ENCODE results near the gene EEPD1. TPM values are rescaled to one million over a fixed set of nuclear protein-coding genes. Genes with fewer than 3 reads are reported as not detected.

EEPD1 gene
- total RNA-seq, 4 donors from 2014 or later, result 19.8 to 46.3 (median 29.3) TPM

GRCh38 chr7:36205803-36206202 lies 52.7 kb downstream of the EEPD1 start:
- Histone ChIP-seq H3K4me3 (no peak overlapping the region), H3K36me3 (no peaks in the 10 kb centered on the region), H3K4me1 (peaks cover 0 to 51% (median 2%) of the 10 kb centered on the region in 4 donors), H3K27ac (peak overlapping the region in 1 of 4 donors; percentile 37), H3K27me3 (no peaks in the 10 kb centered on the region), H3K9me3 (no peaks in the 10 kb centered on the region)
- no peak for TF ChIP-seq POLR2A (IDR thresholded peaks at IDR 0.05)
- no peak for TF ChIP-seq CTCF (IDR thresholded peaks at IDR 0.05)
- peak in 2 of 3 donors; percentile 74 to 81 for DNase-seq

GRCh38 chr7:36207451-36208291 lies 54.6 kb downstream of the EEPD1 start:
- H3K4me1 ChIP-seq, result peaks cover 0 to 45% (median 2%) of the 10 kb centered on the region in 4 donors
- no peaks in the 10 kb centered on the region for H3K36me3 ChIP-seq

GRCh38 chr7:36208426-36208825 lies 55.4 kb downstream of the EEPD1 start:
- H3K4me3 ChIP-seq, result no peak overlapping the region
- peak overlapping the region in 3 of 4 donors; percentile 21 to 72 (median 40) for H3K27ac ChIP-seq
- TF ChIP-seq CTCF (IDR thresholded peaks at IDR 0.05) (no peak), POLR2A (IDR thresholded peaks at IDR 0.05) (no peak)
- no peaks in the 10 kb centered on the region for H3K27me3 ChIP-seq
- no peaks in the 10 kb centered on the region for H3K9me3 ChIP-seq
- no peaks in the 10 kb centered on the region for H3K36me3 ChIP-seq
- H3K4me1 ChIP-seq, result peaks cover 0 to 39% (median 2%) of the 10 kb centered on the region in 4 donors
- no peak for DNase-seq

More at GRCh38 chr7:36207451-36208291, 54.6 kb downstream of the EEPD1 start:
- TF ChIP-seq POLR2A (IDR thresholded peaks at IDR 0.05) (no peak), CTCF (IDR thresholded peaks at IDR 0.05) (peak in 2 of 6 experiments; percentile 6 to 15)
- DNase-seq, result peak in 1 of 3 donors; percentile 59
- no peaks in the 10 kb centered on the region for H3K27me3 ChIP-seq
- no peaks in the 10 kb centered on the region for H3K9me3 ChIP-seq
- H3K4me3 ChIP-seq, result no peak overlapping the region
- H3K27ac ChIP-seq, result peak overlapping the region in 2 of 4 donors; percentile 42 to 72

- TF ChIP-seq CTCF (IDR thresholded peaks at IDR 0.05) (no peak), POLR2A (IDR thresholded peaks at IDR 0.05) (no peak)
- Histone ChIP-seq H3K27me3 (no peaks in the 10 kb centered on the region), H3K4me1 (peaks cover 0 to 37% (median 2%) of the 10 kb centered on the region in 4 donors), H3K9me3 (no peaks in the 10 kb centered on the region), H3K4me3 (no peak overlapping the region), H3K27ac (peak overlapping the region in 1 of 4 donors; percentile 72), H3K36me3 (no peaks in the 10 kb centered on the region)
- no peak for DNase-seq
These were observed 56.2 kb downstream of the EEPD1 start for GRCh38 chr7:36208997-36209813.

- H3K4me3 ChIP-seq, result no peak overlapping the region
- H3K36me3 ChIP-seq, result no peaks in the 10 kb centered on the region
- H3K27me3 ChIP-seq, result no peaks in the 10 kb centered on the region
- H3K9me3 ChIP-seq, result no peaks in the 10 kb centered on the region
- DNase-seq, result no peak
- TF ChIP-seq CTCF (IDR thresholded peaks at IDR 0.05), result no peak
- no peak for TF ChIP-seq POLR2A (IDR thresholded peaks at IDR 0.05)
- peaks cover 0 to 37% (median 2%) of the 10 kb centered on the region in 4 donors for H3K4me1 ChIP-seq
- H3K27ac ChIP-seq, result no peak overlapping the region
These were observed 56.7 kb downstream of the EEPD1 start for GRCh38 chr7:36209814-36210183.

All from Peyer's patch (tissue), 4 donors.